Stimulated activated CD4-positive, alpha-beta T cell treated with anti-CD3 and anti-CD28 coated beads, Interleukin-12 subunit alpha, Interleukin-12 subunit beta, amount 100 ng/mL, for 24 hours (primary cell): ENCODE results near the gene CCDC197.

ENCODE experiments used
- DNase-seq, 2 experiments: peaks; one replicate each; pipeline ENCODE4 v3.0.0-alpha.2; 2020; ENCODE audit warnings: low read depth in 2 of 2

Gene CCDC197

DNA sequence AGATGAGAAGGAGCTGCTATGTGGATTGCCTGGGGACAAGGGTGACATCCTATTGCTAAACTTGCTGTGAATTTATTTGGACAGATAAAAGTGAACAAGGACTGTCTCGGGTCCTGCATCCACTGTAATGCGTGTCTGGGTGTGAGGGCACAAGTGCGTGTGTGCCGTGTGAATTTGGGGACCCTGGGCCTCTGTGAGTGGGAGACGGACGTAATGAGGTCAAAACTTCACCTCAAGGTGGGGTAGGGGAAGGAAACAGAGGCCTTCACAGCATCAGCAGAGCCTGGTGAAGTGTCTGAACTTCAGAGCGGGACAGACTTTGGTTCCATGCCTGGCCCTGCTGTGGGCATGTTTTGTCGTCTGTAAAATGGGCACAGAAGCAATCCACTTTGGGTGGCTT, 35.5 kb upstream of the CCDC197 start:
- no peak for DNase-seq

DNA sequence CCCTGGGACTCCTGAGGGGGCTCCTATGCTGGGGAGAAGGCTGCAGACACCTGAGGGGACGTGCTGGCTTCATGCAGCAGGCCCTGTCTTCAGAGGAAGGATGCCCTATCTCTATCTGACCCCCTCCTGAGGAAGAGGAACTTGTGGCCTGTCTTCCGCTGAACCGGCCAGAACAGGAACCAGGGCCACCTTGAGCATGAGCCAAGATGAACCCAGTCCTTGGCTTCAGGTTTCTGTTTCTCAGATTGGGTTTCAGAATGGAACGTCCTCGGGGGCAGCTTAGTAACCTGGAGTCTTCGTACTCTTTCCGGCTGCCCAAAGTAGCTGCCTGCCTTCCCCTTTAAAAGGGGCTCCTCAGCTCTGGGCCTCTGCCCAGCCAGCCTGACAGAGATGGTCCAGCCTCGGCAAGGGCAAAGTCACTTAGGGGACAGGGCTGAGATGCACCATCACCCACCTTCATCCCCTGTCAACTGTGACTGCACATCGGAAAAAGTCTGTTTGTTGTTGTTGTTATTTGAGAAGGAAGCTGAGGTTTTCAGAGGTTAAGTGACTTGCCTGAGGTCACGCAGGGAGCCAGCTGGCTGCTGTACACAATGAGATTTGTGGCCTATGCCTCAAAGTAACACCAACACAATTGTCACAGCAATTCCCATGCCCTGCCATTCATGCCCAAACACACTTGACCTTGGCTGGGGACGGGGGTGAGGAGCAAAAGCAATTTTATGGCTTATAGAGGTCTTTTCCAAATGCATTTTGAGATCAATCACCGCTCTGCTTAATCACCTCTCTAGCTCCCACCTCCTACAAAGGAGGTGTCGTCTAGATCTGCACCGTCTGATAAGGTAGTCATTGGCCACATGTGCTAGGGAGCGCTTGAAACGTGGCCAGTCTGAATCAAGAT, 34.1 kb upstream of the CCDC197 start:
- DNase-seq: no peak

DNA sequence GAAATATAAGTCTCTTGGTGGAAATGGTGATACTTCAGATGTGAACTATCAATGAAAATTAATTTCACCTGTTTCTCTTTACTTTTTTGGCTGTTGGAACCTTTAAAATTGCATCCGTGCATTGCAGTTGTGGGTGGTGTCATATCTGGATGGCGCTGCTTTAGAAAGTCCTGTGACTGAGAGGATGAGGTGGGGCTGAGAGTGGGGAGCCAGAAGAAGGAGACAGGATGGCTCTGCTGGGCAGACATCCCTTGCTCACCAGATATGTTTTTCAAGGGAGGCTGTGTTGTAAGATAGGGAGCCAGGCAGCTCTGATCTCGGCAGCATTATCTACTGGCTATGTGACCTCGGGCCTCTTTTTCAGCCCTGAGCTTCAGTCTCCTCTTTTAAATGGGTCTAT, 33.4 kb upstream of the CCDC197 start:
- DNase-seq: no peak

DNA sequence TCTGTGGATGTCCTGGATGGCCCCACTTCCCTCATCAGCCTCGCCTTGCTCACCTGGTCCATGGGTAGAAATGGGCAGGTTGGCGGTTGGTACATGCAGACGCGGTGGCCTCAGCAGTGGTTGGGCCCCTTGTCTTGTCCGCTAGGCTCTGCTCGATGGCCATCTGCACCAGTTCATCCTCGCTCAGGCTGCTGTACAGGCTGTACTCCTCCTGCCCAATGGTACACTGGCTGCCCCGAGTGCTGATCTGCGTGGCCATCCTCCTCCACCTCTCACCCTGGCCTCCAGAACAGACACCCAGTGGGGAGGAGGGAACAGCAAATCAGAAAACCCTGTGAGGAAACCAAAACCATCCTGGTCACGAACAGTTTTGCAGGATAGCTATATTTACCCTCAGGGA, 32.8 kb upstream of the CCDC197 start:
- DNase-seq: no peak

DNA sequence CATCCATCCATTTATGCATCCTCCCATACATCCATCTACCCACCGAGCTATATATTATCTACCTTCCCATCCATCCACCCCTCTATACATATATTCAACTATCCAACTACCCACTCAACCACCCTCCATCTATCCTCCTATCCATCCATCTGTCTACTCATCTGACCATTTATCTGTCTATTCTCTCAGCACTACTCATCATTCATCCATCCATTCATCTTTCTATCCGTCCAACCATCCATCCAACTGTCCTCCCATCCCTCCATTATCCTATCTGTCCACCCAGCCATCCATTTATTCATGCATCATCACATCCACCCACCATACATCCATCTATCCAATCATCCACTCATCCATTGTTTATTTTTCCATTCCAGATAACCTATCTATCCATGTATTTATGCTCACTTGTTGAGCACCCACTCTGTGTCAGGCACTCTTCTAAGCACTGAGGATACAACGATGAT, 32.2 kb upstream of the CCDC197 start:
- DNase-seq: no peak

DNA sequence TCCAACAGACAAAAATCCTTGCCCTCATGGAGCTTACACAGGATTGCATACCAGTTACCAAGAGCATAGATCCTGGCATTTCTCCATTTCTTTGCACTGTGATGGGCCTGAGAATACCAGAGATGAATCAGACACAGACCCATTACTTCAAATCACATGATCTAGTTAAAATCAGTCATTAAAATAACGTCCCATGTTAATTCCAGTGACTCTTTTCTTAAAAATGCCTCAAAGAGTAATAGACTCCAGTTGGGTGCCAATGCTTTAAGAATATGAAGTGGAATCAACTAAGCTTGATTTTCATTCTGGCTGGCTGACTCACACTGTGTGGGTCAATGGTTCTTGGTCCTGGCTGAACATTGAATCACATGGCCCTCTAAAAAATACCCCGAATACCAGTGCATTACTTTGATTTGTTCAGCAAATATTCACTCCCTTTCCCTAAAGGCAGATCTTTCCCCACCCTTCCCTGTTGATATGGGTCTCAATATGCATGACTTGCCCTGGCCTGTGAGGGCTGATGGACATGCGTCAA, 31.7 kb upstream of the CCDC197 start:
- no peak for DNase-seq

DNA sequence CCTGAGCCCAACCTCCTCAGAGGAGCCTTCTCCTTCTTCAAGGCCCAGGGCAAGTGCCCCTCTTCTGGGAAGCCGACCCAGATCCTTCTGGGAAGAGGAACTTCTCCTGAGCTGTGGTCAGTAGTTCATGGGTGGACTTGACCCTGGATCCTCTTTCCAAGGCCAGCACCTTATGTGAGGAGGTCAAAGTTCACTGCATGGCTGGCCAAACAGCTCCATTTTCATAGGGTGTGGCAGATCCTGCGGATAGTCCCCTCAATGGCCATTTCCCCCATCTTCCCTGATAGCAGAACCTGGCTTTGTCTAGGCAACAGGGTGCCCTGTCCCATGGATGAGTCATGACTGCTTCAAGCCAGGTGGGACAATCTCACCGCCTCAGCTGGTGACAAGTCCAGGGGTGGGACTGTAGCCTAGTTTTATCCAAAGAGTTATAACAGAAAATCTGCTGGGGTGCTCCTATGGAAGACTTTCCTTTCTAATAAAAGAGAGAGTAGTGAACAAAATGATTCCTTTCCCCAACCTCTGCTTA, 31.1 kb upstream of the CCDC197 start:
- DNase-seq: no peak

DNA sequence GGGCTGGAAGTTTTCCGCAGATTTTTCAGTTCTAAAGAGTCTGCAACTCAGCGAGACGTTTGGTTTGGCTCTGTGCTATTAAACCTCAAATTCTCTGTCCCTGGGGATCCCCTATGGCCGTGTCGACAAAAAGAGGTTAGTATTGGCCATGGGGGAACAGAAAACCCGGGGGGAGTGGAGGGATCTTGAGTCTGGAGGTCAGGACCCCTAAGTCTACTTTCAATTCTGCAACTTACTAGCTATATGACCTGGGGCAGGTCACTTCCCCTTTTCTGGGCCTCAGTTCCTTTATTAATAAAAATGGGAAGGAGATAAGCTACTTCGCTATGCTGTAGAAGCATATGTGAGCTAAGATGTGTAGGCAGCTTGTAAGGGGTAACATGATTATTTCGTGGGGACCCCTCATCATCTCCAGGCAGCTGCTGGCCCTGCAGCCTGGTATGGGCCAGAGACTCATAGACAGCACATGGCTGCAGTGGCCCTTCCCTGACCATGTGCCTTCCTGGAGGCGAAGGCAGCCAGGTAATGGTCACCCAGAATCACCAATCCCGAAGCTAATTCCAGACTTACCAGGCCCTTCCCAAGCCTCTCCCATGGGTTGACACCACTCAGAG, 29.4 kb upstream of the CCDC197 start:
- DNase-seq: no peak

DNA sequence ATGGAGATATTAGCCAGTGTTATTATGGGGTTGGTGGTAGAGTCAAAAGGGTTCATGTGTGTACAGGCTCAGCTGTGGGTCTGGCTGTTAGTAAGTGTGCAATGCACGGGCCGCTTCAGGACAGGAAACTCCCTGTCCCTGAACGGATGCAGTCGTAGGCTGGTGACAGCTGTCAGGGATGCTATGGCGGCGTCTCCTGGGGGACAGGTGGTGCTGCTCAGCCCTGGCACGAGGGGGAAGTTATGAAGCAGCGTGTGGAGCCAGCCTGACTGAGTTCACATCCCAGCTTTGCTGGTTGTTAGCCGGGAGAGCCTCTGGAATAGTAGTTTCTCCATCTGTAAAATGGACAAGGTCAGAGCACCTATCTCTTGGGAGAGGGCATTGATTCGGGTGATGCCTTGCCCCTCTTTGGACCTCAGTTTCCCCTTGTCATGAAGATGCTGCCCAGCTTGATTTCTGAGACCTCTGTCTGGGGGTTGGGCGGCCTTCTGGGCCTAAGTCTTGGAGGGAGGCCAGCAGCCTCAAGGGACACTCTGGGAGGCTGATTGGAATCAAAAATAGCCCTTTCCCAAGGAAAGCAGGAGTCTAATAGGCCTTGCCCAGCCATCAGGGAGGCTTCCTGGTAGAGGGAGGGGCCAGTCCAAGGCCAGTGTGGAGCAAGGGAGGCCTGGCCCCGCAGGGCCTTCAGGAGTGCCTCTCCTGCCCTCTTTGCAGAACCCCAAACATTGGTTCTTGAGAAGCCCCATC, 27.8 kb upstream of the CCDC197 start:
- DNase-seq: no peak

DNA sequence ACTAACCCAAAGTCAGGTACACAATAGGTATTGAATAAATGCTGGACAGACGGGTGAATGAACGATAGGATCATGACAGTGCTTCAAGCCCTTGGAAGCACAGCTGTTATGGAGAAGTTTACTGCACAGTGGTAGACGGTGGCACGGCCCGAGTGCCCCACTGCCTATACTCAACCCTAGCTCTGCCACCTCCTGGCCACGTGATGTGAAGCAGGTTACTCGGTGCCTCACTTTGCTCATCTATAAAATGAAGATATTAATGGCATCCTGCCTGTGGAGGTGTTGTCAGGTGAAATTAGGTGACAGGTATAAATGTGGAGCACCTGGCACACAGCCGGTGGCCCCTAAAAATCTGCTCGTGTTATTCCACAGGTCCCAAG, 26.5 kb upstream of the CCDC197 start:
- DNase-seq: peak in 1 of 2 experiments; percentile 52

DNA sequence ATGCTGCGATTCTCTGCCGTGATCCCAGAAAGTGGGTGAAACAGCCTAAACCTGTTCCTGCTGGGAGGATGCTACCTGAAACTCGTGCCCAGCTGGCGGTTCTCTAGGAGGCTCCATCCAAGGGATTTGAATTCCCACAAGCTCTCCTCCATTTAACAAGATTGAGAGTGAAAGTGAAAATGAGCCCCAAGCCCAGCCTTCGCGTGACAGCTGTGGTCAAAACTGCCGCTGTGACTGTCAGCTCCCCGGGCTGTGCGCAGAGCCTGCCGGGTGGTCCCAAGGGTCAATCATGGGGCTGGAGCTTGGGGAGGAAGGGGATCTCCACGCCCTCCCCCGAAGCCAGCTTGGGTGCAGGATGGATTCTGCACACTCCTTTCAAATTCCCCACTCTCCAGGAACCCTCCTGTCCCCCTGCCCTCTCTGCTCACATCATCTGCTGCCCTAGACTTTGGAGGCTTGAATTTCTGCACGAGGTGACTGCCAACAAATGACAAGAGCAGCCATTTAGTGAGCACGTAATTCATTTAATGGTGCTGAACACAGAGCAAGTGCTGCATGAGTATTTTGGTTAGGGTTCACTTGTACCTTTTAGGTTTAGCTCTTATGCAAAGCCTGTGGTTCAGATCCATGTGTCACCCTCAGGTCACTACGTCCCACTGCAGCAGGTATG, 26.0 kb upstream of the CCDC197 start:
- peak in 1 of 2 experiments; percentile 57 for DNase-seq

DNA sequence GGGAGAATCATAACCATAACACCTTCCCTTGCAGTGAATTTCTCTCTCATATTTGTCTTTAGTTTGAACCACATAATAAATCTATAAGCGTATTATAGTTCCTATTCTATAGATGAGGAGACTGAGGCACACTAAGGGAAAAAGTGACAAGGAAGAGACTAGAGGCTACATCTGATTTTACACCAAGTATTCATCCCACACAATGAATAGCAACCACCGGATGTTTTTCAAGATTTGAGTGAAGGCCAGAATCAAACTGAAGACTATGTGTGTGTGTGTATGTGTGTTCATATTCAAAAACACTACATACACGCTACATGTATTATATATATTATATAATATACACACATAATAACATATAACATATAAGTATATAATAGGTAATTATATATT, 25.5 kb upstream of the CCDC197 start:
- no peak for DNase-seq

DNA sequence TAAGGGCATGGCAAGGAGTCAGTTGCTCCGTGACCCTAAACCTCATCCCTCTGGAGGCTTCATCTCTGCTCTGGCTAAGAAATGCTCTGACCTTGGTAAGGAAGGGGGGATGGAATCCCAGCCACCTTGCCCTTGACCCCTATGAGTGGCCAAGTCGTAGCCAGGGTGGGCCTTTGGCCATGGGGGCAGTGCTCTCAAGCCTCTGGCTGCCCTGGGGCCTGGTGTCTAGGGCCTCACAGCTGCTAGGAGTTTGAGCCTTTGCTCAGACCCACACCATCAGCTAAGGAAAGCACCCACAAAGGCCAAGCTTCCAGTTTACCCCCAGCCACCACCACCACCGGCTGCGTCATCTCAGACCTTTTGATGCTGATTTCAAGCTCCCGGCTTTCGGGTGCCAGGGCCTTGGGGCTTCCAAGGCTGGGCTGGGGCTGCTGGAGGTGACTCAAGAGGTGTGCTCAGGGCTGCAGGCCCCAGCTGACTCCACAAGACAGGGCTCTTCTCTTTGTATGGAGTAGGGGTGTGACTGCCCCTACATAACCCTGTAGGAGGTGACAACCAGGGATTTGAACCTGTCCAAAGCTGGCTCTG, 24.4 kb upstream of the CCDC197 start:
- no peak for DNase-seq

DNA sequence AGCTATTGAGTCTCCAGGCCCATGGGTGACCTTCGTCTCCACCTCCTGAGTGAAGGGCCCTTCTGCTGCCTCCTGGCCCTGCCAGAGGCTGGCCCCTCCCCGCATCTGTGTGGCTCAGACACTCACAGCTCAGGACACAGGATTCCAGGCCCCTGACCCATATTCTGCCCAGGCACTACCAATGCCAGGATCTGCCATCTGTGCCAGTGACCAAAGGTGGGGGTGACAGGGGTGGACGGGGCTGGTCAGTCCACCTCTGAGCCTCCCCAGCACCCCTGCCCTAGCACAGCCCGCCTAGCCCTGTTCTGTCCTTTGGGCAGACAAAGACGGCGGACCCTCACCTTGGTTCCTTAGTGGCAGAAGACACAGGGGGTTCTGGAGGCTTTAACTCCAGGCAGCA, 23.5 kb upstream of the CCDC197 start:
- DNase-seq: no peak

DNA sequence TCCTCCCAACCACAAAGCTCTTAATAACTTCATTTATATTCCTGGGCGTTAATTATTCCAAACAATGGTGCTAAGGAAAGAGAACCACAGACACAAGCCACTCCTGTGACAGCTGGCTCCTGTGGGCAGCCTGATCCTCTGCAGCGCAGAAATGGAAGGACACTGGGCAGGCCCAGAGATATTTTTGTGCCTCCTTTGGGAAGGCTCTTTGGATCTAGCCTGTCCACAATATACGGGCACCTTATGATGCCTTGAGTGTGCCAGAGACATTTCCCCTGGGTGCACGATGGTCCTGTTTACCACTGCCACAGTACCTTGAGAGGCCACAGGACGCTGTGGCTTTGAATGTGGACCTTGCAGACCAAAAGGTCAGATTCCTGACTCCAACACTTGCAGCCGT, 22.8 kb upstream of the CCDC197 start:
- no peak for DNase-seq

DNA sequence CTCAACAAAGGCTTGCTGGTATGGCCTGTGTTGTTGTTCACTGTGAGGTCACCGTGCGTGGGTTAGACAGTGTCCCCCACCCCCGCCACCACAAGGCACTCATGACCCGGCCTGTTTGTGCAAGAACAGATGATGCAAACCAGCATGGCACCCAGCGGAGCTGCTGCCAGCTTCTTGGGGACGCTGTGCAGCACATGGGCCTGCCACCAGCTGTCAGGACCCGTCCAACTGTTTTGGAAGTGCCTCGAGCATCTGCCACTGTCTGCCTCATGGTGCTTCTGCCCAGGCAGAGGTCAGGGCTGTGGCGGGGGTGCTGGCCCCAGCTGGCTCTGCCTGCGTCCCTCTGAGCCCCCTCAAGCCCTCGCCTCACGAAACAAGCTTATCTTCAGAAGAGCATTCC, 22.3 kb upstream of the CCDC197 start:
- no peak for DNase-seq

DNA sequence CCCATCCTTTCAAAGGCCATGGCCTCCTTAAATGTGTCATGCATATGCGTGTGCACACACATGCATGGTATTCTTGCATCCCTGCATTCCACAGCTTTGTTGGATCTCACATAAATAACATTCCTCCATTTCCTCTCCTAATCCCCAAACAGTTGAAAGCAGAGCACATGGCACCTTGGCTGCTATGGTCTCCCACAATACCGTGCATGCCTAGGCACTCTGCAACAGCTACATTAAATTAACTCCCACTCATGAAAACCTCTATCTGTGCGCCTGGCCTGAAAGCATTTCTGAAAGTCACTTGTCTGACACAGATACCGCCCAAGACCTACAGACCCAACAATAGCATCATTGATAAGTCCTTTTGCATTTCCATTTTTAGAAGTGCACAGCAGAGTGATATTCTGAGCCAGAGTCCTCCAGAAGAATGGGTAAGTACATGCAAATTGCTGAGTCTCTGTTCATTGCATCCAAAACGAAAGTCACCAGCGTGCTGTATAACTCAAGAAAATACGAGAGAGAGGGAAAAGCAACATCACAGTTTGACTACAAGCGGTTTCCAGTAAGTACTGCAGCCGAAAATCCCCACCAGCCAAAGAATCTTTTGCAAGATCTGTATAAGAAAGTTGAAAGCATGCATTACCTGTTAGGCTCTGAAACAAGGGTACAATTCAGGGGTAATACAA, 21.2 kb upstream of the CCDC197 start:
- DNase-seq: no peak

DNA sequence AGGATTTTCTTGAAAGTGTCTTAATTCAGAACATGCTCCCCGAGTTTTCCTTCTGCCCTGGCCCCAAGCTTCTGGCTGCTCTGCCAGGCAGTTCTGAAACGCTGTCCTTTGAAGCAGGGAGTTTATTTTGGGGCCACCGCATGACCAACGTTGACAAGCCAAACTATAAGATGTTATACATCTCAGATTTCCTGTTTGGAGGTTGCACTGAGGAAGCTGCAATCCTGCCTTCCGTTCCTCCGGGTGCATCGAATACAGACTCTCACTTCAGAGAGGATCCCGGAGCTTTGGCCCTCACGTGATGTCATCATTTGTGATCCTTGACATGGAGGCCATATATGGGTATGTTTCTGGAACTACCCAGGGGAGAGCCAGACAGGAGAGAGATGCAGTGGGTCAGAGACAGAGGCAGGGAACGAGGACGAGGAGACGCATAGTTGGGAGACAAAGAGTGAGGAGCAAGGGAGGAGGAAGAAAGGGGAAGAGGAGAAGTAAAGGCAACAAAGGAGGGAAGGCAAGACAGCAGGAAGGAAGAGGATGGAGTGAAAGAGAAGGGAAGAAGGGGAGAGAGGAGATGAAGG, 20.5 kb upstream of the CCDC197 start, which contains the start of gene ASB2:
TSS of gene ASB2 (minus strand) at position 94 of the 581 bp plus-strand sequence. CDS start 12,031 bp downstream, outside the sequence.
- no peak for DNase-seq

DNA sequence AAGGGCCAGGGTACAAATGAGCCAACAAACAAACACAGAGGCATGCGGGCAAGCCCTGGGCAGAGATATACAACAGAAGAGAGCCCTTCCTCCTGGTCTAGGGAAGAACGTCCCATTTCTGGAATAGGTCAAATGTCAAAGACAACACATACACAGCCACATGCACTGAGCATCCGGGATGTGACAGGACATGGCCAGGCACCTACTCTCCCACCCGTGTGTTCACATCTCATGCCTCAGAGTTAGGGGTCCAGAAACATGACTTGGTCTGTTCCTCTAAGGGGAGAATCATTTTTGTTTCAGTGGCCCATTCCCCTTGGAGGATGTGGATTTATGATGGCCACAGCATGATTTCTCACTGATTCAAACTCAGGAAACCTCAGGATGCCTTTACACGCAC, 19.9 kb upstream of the CCDC197 start:
- no peak for DNase-seq
